ENCODE measurements around the gene RNF213. TPM values are rescaled to one million over a fixed set of nuclear protein-coding genes. Genes with fewer than 3 reads are reported as not detected.
A peak's percentile ranks its signal among the peaks of the same experiment; 100 is the strongest.

Gene RNF213
- total and polyA plus RNA-seq, 7 donors, result 7.8 to 138 (median 50.4) TPM

GRCh38 chr17:80356231-80356856 lies 95.7 kb downstream of the RNF213 start:
- Histone ChIP-seq H3K4me3 (no peak overlapping the region), H3K9me3 (no peaks in the 10 kb centered on the region), H3K4me1 (no peaks in the 10 kb centered on the region), H3K27ac (no peak overlapping the region), H3K27me3 (no peaks in the 10 kb centered on the region), H3K36me3 (peaks cover 37 to 93% (median 69%) of the 10 kb centered on the region in 4 donors)
- WGBS, 2 donors, result 96 to 97% methylated on average over 24 of the region's 24 CpGs
- DNase-seq, result peak; percentile 43
- TF ChIP-seq POLR2A (IDR thresholded peaks at IDR 0.05) (no peak), EP300 (IDR thresholded peaks at IDR 0.05) (no peak), POLR2AphosphoS5 (IDR thresholded peaks at IDR 0.05) (no peak)
- TF ChIP-seq, protein P1, sequence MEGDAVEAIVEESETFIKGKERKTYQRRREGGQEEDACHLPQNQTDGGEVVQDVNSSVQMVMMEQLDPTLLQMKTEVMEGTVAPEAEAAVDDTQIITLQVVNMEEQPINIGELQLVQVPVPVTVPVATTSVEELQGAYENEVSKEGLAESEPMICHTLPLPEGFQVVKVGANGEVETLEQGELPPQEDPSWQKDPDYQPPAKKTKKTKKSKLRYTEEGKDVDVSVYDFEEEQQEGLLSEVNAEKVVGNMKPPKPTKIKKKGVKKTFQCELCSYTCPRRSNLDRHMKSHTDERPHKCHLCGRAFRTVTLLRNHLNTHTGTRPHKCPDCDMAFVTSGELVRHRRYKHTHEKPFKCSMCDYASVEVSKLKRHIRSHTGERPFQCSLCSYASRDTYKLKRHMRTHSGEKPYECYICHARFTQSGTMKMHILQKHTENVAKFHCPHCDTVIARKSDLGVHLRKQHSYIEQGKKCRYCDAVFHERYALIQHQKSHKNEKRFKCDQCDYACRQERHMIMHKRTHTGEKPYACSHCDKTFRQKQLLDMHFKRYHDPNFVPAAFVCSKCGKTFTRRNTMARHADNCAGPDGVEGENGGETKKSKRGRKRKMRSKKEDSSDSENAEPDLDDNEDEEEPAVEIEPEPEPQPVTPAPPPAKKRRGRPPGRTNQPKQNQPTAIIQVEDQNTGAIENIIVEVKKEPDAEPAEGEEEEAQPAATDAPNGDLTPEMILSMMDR (IDR thresholded peaks at IDR 0.05), result no peak
- intact Hi-C loops (cut with DNase I), result no loop called here

DNA sequence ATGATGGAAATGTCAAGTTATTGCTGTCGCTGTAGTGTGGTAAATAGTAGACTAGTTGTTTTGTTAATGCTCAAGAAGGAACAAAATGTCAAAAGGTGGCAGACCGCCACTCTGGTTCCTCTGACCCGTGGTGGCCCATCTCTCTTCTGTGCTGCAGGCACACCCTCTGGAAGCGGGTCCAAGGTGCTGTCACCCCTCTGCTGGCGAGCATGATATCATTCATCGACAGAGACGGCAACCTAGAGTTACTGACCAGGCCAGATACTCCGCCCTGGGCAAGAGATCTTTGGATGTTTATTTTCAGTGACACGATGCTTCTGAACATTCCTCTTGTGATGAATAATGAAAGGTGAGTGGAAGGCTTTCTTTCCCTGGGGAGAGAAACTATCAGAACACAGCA lies 97.5 kb downstream of the RNF213 start:
- no peaks in the 10 kb centered on the region for H3K9me3 ChIP-seq
- 96 to 97% methylated on average over 9 of the region's 9 CpGs for WGBS, 2 donors

DNA sequence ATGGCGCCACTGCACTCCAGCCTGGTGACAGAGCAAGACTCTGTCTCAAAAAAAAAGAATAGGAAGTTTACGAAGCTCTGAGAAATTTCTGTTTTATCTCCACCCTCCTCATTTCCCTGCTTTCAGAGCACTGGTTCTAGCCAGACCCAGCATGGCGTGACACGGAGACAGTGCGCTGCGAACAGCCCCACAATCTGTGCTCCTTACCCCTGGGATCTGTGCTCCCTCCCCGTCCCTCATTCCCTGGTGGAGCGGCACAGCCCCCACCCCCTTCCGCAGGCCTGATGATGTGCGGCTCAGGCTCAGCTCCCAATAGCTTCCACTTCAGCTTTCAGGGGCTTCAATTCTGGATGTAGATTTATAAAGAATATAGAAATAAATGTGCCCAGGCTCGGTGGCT lies 98.2 kb downstream of the RNF213 start:
- no peak overlapping the region for H3K27ac ChIP-seq
- H3K27me3 ChIP-seq, result no peaks in the 10 kb centered on the region
- no peaks in the 10 kb centered on the region for H3K4me1 ChIP-seq
- intact Hi-C loops (cut with DNase I), result no loop called here
- no peaks in the 10 kb centered on the region for H3K9me3 ChIP-seq
- WGBS, 2 donors, result 88 to 96% methylated on average over 11 of the region's 11 CpGs
- H3K4me3 ChIP-seq, result no peak overlapping the region
- H3K36me3 ChIP-seq, result peaks cover 39 to 93% (median 61%) of the 10 kb centered on the region in 4 donors
- no peak for DNase-seq
- no peak for TF ChIP-seq EP300 (IDR thresholded peaks at IDR 0.05)
- no peak for TF ChIP-seq POLR2A (IDR thresholded peaks at IDR 0.05)
- TF ChIP-seq, protein P1 (IDR thresholded peaks at IDR 0.05), result no peak
- no peak for TF ChIP-seq POLR2AphosphoS5 (IDR thresholded peaks at IDR 0.05)

More for the DNA sequence above, 97.5 kb downstream of the RNF213 start:
- H3K27me3 ChIP-seq, result no peaks in the 10 kb centered on the region
- no peak overlapping the region for H3K27ac ChIP-seq
- intact Hi-C loops (cut with DNase I), result no loop called here
- H3K4me3 ChIP-seq, result no peak overlapping the region
- peak; percentile 40 for DNase-seq
- H3K4me1 ChIP-seq, result no peaks in the 10 kb centered on the region
- no peak for TF ChIP-seq POLR2A (IDR thresholded peaks at IDR 0.05)
- TF ChIP-seq POLR2AphosphoS5 (IDR thresholded peaks at IDR 0.05), result no peak
- TF ChIP-seq, protein P1 (IDR thresholded peaks at IDR 0.05), result no peak
- TF ChIP-seq EP300 (IDR thresholded peaks at IDR 0.05), result no peak
- H3K36me3 ChIP-seq, result peaks cover 31 to 93% (median 61%) of the 10 kb centered on the region in 4 donors

GRCh38 chr17:80359422-80360110 lies 98.9 kb downstream of the RNF213 start:
- peaks cover 37 to 93% (median 60%) of the 10 kb centered on the region in 4 donors for H3K36me3 ChIP-seq
- no peaks in the 10 kb centered on the region for H3K4me1 ChIP-seq
- TF ChIP-seq POLR2AphosphoS5 (IDR thresholded peaks at IDR 0.05) (no peak), EP300 (IDR thresholded peaks at IDR 0.05) (no peak), POLR2A (IDR thresholded peaks at IDR 0.05) (no peak)
- TF ChIP-seq, protein P1 (IDR thresholded peaks at IDR 0.05), result no peak
- no peaks in the 10 kb centered on the region for H3K27me3 ChIP-seq
- H3K9me3 ChIP-seq, result no peaks in the 10 kb centered on the region
- peak; percentile 21 for DNase-seq
- 93% methylated on average over 8 of the region's 8 CpGs for WGBS, 2 donors
- intact Hi-C loops (cut with DNase I), result loop anchor here (10.0 kb wide), 1 partner anchor 165 kb away; no protein-coding TSS in a partner anchor
- H3K27ac ChIP-seq, result no peak overlapping the region
- no peak overlapping the region for H3K4me3 ChIP-seq
